Right cardiac atrium (tissue), 5 donors: Measurements from ENCODE around the gene SOD1. TPM values are rescaled to one million over a fixed set of nuclear protein-coding genes. Genes with fewer than 3 reads are reported as not detected.
"Not testable (repeated sequence)": the region's sequence is repeated elsewhere in the genome, so short reads cannot be mapped to it uniquely, and the experiment has no call there.

Source experiments
- ATAC-seq, 2 donors: fragments of 200-7000 bp; cut with Tn5 transposase; one replicate each; pipeline versions ENCODE4 v1.8.0 to v1.9.1; 2020; ENCODE audit warnings: moderate library complexity in 2 of 2, mild to moderate bottlenecking in 1 of 2
- DNase-seq, 3 donors: peaks; one replicate each; pipeline ENCODE4 v3.0.0-alpha.2; 2020
- H3K27ac ChIP-seq: one replicate; pipeline ENCODE4 v1.5.1; 2013; ENCODE audit warnings: mild to moderate bottlenecking, low read length, control low read depth, moderate library complexity
- H3K27me3 ChIP-seq: one replicate; pipeline ENCODE4 v1.6.1; 2013; ENCODE audit not compliant: control insufficient read depth, insufficient read depth
- H3K4me1 ChIP-seq: one replicate; pipeline ENCODE4 v1.6.1; 2013; ENCODE audit warnings: low read length; ENCODE audit not compliant: control insufficient read depth, insufficient read depth
- H3K4me3 ChIP-seq: one replicate; pipeline ENCODE4 v1.5.1; 2013; ENCODE audit warnings: low read length, control low read depth
- H3K9me3 ChIP-seq: one replicate; pipeline ENCODE4 v1.6.1; 2013; ENCODE audit warnings: low read length; ENCODE audit not compliant: control insufficient read depth
- WGBS: extraction: QIAGEN DNeasy Blood & Tissue Kit; methylation state at CpG from one replicate; pipeline ENCODE4 v1.1.7; 2013; 5-methylcytosine and 5-hydroxymethylcytosine counted together
- intact Hi-C, 4 donors: fragments of 100-400 bp; cut with DNase I; formaldehyde crosslinking; loops; one replicate each; pipeline versions ENCODE4 v1.11.0 to v1.14.0; 2022 to 2023
- polyA plus RNA-seq: library from polyadenylated mRNA; stranded (reverse); fragments of 200-250 nt; gene quantifications from one replicate; pipeline ENCODE4 v1.2.3, GENCODE V29; 2013
- total RNA-seq, 4 donors: library from RNA; stranded (reverse); fragmentation: NEBNext Ultra II Directional; extraction: Animal tissue kit (Norgen Biotek cat#: 25700); gene quantifications; one replicate each; pipeline ENCODE4 v1.2.1, GENCODE V29; 2021
- donor health status: healthy with polysubstance abuse.
- donor health status: DM: no; HTN: yes; CAD: no.
- donor health status: DM: no; HTN: no; CAD: no.
- donor health status: DM: no; HTN: yes; CAD: no; lungs with severe emphysema.
- donor health status: DM: yes; HTN: yes; CAD: no.

Gene SOD1
- total and polyA plus RNA-seq, 5 donors = 331 to 665 (median 369) TPM

DNA sequence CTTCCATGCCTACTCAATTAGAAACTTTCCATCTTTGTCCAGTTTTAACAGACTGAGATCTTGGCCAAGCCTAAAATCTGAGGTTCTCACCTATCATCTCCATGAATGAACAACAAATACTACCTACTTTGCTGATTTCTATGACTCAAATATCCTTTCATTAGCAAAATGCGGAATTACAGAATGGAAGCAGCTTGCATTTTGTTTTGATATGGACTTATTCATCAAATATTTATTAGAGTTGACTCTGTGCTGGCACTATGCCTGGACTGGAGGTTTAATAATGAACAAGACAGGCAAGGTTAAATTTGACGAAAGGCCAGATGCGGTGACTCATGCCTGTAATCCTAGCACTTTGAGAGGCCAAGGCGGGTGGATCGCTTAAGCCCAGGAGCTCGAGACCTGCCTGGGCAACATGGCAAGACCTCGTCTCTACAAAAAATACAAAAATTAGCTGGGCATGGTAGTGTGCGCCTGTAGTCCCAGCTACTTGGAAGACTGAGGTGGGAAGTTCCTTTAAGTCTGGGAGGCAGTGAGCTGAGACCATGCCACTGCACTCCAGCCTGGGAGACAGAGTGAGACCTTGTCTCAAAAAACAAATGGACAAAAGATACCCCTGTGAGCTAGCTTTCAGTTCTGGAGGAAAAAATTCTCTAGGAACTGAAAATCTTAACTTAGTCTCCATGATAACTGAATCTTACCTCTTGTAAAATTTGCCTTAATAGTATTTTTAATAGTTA, 29.4 kb upstream of the SOD1 start:
- H3K27ac ChIP-seq = no peak overlapping the region
- no peaks in the 10 kb centered on the region for H3K27me3 ChIP-seq
- WGBS = 65% methylated on average over 8 of the region's 8 CpGs
- H3K9me3 ChIP-seq = no peaks in the 10 kb centered on the region
- ATAC-seq = no peak
- intact Hi-C loops = no loop called here
- DNase-seq = no peak
- H3K4me1 ChIP-seq = no peaks in the 10 kb centered on the region
- no peak overlapping the region for H3K4me3 ChIP-seq

GRCh38 chr21:31631881-31632280, 27.6 kb upstream of the SOD1 start:
- H3K27ac ChIP-seq, DNase-seq, H3K4me3 ChIP-seq, ATAC-seq, H3K27me3 ChIP-seq, H3K4me1 ChIP-seq, intact Hi-C loops, H3K9me3 ChIP-seq: not testable (repeated sequence)
- WGBS = 98% methylated on average over 6 of the region's 6 CpGs

GRCh38 chr21:31634993-31635392, 24.5 kb upstream of the SOD1 start:
- DNase-seq (no peak), ATAC-seq (no peak)
- H3K9me3 ChIP-seq = no peaks in the 10 kb centered on the region
- 94% methylated on average over 3 of the region's 3 CpGs for WGBS
- H3K4me3 ChIP-seq = no peak overlapping the region
- H3K27ac ChIP-seq = no peak overlapping the region
- H3K4me1 ChIP-seq = no peaks in the 10 kb centered on the region
- intact Hi-C loops = no loop called here
- H3K27me3 ChIP-seq = no peaks in the 10 kb centered on the region

- Histone ChIP-seq H3K27me3 (no peaks in the 10 kb centered on the region), H3K27ac (no peak overlapping the region), H3K4me1 (no peaks in the 10 kb centered on the region), H3K9me3 (no peaks in the 10 kb centered on the region), H3K4me3 (no peak overlapping the region)
- WGBS = 86% methylated on average over 2 of the region's 2 CpGs
- intact Hi-C loops = no loop called here
- DNase-seq (no peak), ATAC-seq (no peak)
Measured at GRCh38 chr21:31636874-31637273, 22.6 kb upstream of the SOD1 start.

DNA sequence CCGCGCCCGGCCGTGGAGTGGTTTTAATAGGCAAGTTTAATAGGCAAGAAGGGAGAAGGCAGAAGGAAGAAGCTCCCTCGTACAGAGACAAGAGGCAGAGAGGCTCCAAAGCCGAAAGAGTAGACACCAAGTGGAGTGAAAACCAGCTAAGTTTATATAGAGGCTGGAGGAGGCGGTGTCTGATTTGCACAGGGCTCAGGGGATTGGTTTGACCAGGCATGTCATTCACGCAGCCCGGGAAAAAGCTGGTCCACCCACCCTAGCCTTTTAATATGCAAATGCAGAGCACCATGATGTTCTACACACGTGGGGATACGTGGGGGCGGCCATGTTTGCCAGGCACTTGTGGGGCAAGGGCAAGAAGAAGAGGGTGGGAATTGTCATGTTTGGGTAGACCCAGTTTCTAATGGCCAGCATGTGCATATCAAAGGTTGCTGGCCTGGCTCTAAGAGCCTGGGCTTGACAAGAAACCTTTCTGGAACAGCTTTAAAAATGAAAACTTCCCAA, 18.0 kb upstream of the SOD1 start:
- H3K4me3 ChIP-seq = no peak overlapping the region
- ATAC-seq (no peak), DNase-seq (no peak)
- WGBS = 97% methylated on average over 12 of the region's 12 CpGs
- no peaks in the 10 kb centered on the region for H3K4me1 ChIP-seq
- intact Hi-C loops = no loop called here
- no peaks in the 10 kb centered on the region for H3K27me3 ChIP-seq
- H3K27ac ChIP-seq = no peak overlapping the region
- H3K9me3 ChIP-seq = no peaks in the 10 kb centered on the region

DNA sequence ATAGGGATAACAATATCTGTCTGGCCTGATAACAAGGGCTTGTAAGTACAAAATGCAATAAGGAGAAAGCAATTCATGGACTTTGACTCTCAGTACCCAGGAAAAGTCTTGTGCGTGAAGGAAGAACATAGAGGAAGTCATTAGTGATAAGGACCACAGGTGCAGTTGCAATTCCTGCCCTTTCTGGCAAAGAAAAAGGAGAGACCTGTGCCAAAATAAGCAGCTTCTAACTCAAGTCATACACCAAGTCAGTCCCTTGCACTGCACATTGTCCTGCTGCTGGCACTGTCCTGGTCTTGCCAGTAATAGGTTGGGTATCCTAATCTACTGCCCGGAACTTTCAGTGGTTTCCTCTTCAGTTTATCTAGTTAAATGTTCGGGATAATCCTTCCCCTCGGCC, 14.8 kb upstream of the SOD1 start:
- H3K27ac ChIP-seq = no peak overlapping the region
- 39% methylated on average over 4 of the region's 4 CpGs for WGBS
- DNase-seq (no peak), ATAC-seq (peak; percentile 47 to 84)
- no peaks in the 10 kb centered on the region for H3K27me3 ChIP-seq
- H3K4me1 ChIP-seq = no peaks in the 10 kb centered on the region
- no peaks in the 10 kb centered on the region for H3K9me3 ChIP-seq
- intact Hi-C loops = no loop called here
- H3K4me3 ChIP-seq = no peak overlapping the region

- no peak overlapping the region for H3K27ac ChIP-seq
- no peaks in the 10 kb centered on the region for H3K27me3 ChIP-seq
- no peaks in the 10 kb centered on the region for H3K4me1 ChIP-seq
- DNase-seq (no peak), ATAC-seq (no peak)
- 95% methylated on average over 3 of the region's 3 CpGs for WGBS
- no peak overlapping the region for H3K4me3 ChIP-seq
- intact Hi-C loops = no loop called here
- no peaks in the 10 kb centered on the region for H3K9me3 ChIP-seq
Measured at GRCh38 chr21:31647650-31648049, 11.8 kb upstream of the SOD1 start.

GRCh38 chr21:31650930-31651329, 8.6 kb upstream of the SOD1 start:
- no peak overlapping the region for H3K4me3 ChIP-seq

GRCh38 chr21:31651491-31651890, 8.0 kb upstream of the SOD1 start:
- H3K4me3 ChIP-seq, H3K9me3 ChIP-seq, H3K4me1 ChIP-seq, intact Hi-C loops, H3K27ac ChIP-seq, ATAC-seq, DNase-seq, H3K27me3 ChIP-seq: not testable (repeated sequence)
- 86% methylated on average over 4 of the region's 4 CpGs for WGBS

More at GRCh38 chr21:31650930-31651329, 8.6 kb upstream of the SOD1 start:
- intact Hi-C loops = no loop called here
- ATAC-seq (no peak), DNase-seq (no peak)
- H3K4me1 ChIP-seq = no peaks in the 10 kb centered on the region
- no peaks in the 10 kb centered on the region for H3K9me3 ChIP-seq
- WGBS = 92% methylated on average over 3 of the region's 3 CpGs
- H3K27ac ChIP-seq = no peak overlapping the region
- H3K27me3 ChIP-seq = no peaks in the 10 kb centered on the region

DNA sequence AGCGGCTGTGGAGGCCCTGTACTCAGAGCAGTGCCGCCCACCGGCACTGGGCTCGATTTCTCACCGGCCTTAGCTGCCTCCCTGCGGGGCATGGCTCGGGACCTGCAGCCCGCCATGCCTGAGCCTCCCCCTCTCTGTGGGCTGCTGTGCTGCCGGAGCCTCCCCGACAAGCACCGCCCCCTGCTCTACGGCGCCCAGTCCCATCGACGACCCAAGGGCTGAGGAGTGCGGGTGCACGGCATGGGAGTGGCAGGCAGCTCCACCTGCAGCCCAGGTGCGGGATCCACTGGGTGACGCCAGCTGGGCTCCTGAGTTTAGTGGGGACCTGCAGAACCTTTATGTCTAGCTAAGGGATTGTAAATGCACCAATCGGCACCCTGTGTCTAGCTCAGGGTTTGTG, 5.2 kb upstream of the SOD1 start:
- DNase-seq (peak in 1 of 3 donors; percentile 57), ATAC-seq (no peak)
- intact Hi-C loops = no loop called here
- Histone ChIP-seq H3K4me3 (no peak overlapping the region), H3K9me3 (no peaks in the 10 kb centered on the region), H3K27me3 (no peaks in the 10 kb centered on the region), H3K27ac (no peak overlapping the region), H3K4me1 (no peaks in the 10 kb centered on the region)
- 96% methylated on average over 20 of the region's 20 CpGs for WGBS

- H3K27ac ChIP-seq, DNase-seq, H3K4me1 ChIP-seq, H3K4me3 ChIP-seq, H3K27me3 ChIP-seq, ATAC-seq, H3K9me3 ChIP-seq, intact Hi-C loops: not testable (repeated sequence)
- WGBS = 87% methylated on average over 20 of the region's 21 CpGs
Measured at GRCh38 chr21:31654821-31655580, 4.5 kb upstream of the SOD1 start.
